Measurements from ENCODE around the gene RER1.
A peak's percentile ranks its signal among the peaks of the same experiment; 100 is the strongest.

The RER1 gene

GRCh38 chr1:2428490-2428889, 36.8 kb downstream of the RER1 start:
- no peaks in the 10 kb centered on the region for H3K36me3 Mint-ChIP-seq (ENCODE audit: low read depth)
- no peak for DNase-seq
- H3K4me3 Mint-ChIP-seq, result no peak overlapping the region
- no peak overlapping the region for H3K27ac Mint-ChIP-seq
- peaks cover 9% of the 10 kb centered on the region for H3K4me1 Mint-ChIP-seq
- peaks cover 25% of the 10 kb centered on the region for H3K27me3 Mint-ChIP-seq (ENCODE audit: low read depth, poor library complexity)
- peaks cover 14% of the 10 kb centered on the region for H3K9me3 Mint-ChIP-seq
- no peak for TF ChIP-seq CTCF (IDR thresholded peaks at IDR 0.05)

- H3K27me3 Mint-ChIP-seq (ENCODE audit: low read depth, poor library complexity), result peaks cover 30% of the 10 kb centered on the region
- DNase-seq, result no peak
- peak; percentile 12 for TF ChIP-seq CTCF (IDR thresholded peaks at IDR 0.05)
- H3K4me1 Mint-ChIP-seq, result peaks cover 9% of the 10 kb centered on the region
- H3K4me3 Mint-ChIP-seq, result no peak overlapping the region
- no peaks in the 10 kb centered on the region for H3K36me3 Mint-ChIP-seq (ENCODE audit: low read depth)
- peaks cover 6% of the 10 kb centered on the region for H3K9me3 Mint-ChIP-seq
- no peak overlapping the region for H3K27ac Mint-ChIP-seq
These were observed 38.3 kb downstream of the RER1 start for GRCh38 chr1:2429780-2430591.

- Mint-ChIP-seq H3K27ac (no peak overlapping the region), H3K4me3 (no peak overlapping the region), H3K4me1 (peaks cover 9% of the 10 kb centered on the region), H3K9me3 (peaks cover 6% of the 10 kb centered on the region), H3K36me3 (ENCODE audit: low read depth) (no peaks in the 10 kb centered on the region), H3K27me3 (ENCODE audit: low read depth, poor library complexity) (peaks cover 27% of the 10 kb centered on the region)
- no peak for TF ChIP-seq CTCF (IDR thresholded peaks at IDR 0.05)
- DNase-seq, result no peak
These were observed 38.9 kb downstream of the RER1 start for GRCh38 chr1:2430592-2430973.

- DNase-seq, result no peak
These were observed 39.5 kb downstream of the RER1 start for GRCh38 chr1:2431103-2431502.

GRCh38 chr1:2431518-2431917, 39.9 kb downstream of the RER1 start:
- peaks cover 31% of the 10 kb centered on the region for H3K27me3 Mint-ChIP-seq (ENCODE audit: low read depth, poor library complexity)
- no peak for TF ChIP-seq CTCF (IDR thresholded peaks at IDR 0.05)
- H3K27ac Mint-ChIP-seq, result no peak overlapping the region
- no peak for DNase-seq
- no peak overlapping the region for H3K4me3 Mint-ChIP-seq
- peaks cover 6% of the 10 kb centered on the region for H3K9me3 Mint-ChIP-seq
- H3K36me3 Mint-ChIP-seq (ENCODE audit: low read depth), result no peaks in the 10 kb centered on the region
- H3K4me1 Mint-ChIP-seq, result peaks cover 2% of the 10 kb centered on the region

More at GRCh38 chr1:2431103-2431502, 39.5 kb downstream of the RER1 start:
- no peaks in the 10 kb centered on the region for H3K36me3 Mint-ChIP-seq (ENCODE audit: low read depth)
- H3K4me1 Mint-ChIP-seq, result peaks cover 5% of the 10 kb centered on the region
- no peak overlapping the region for H3K27ac Mint-ChIP-seq
- H3K27me3 Mint-ChIP-seq (ENCODE audit: low read depth, poor library complexity), result peaks cover 29% of the 10 kb centered on the region
- no peak for TF ChIP-seq CTCF (IDR thresholded peaks at IDR 0.05)
- H3K4me3 Mint-ChIP-seq, result no peak overlapping the region
- peaks cover 6% of the 10 kb centered on the region for H3K9me3 Mint-ChIP-seq

- H3K4me1 Mint-ChIP-seq, result no peaks in the 10 kb centered on the region
- peaks cover 6% of the 10 kb centered on the region for H3K9me3 Mint-ChIP-seq
- DNase-seq, result peak; percentile 39
- no peak overlapping the region for H3K27ac Mint-ChIP-seq
- H3K27me3 Mint-ChIP-seq (ENCODE audit: low read depth, poor library complexity), result peaks cover 38% of the 10 kb centered on the region
- H3K4me3 Mint-ChIP-seq, result no peak overlapping the region
- no peaks in the 10 kb centered on the region for H3K36me3 Mint-ChIP-seq (ENCODE audit: low read depth)
- TF ChIP-seq CTCF (IDR thresholded peaks at IDR 0.05), result no peak
These were observed 40.8 kb downstream of the RER1 start for GRCh38 chr1:2432441-2432844.
